Endodermal cell (in vitro differentiated cells): Measurements from ENCODE around the gene GJC1. TPM values are rescaled to one million over a fixed set of nuclear protein-coding genes. Genes with fewer than 3 reads are reported as not detected.

ENCODE experiments used
- DNase-seq: peaks from one replicate; pipeline ENCODE4 v3.0.0-alpha.2; 2017
- H3K27ac ChIP-seq: 2 replicates; pipeline ENCODE4 v1.5.1; 2013; ENCODE audit warnings: mild to moderate bottlenecking, low read depth, low read length, moderate library complexity
- H3K27me3 ChIP-seq: 2 replicates; pipeline ENCODE4 v1.6.1; 2013; ENCODE audit warnings: mild to moderate bottlenecking, low read length, moderate library complexity; ENCODE audit not compliant: insufficient read depth, control insufficient read depth, poor library complexity, severe bottlenecking
- H3K36me3 ChIP-seq: 2 replicates; pipeline ENCODE4 v1.7.0; 2013; ENCODE audit warnings: mild to moderate bottlenecking, low read length, moderate library complexity; ENCODE audit not compliant: control insufficient read depth, insufficient read depth
- H3K4me1 ChIP-seq: one replicate; pipeline ENCODE4 v1.7.0; 2013; ENCODE audit warnings: low read length; ENCODE audit not compliant: control insufficient read depth, insufficient read depth
- H3K4me3 ChIP-seq: 2 replicates; pipeline ENCODE4 v1.5.1; 2013; ENCODE audit warnings: mild to moderate bottlenecking, low read length, moderate library complexity
- H3K9ac ChIP-seq: 2 replicates; pipeline ENCODE4 v1.6.1; 2013; ENCODE audit warnings: mild to moderate bottlenecking, low read length, moderate library complexity; ENCODE audit not compliant: poor library complexity, severe bottlenecking; ENCODE audit errors: extremely low read depth
- H3K9me3 ChIP-seq: 2 replicates; pipeline ENCODE4 v1.6.1; 2013; ENCODE audit warnings: mild to moderate bottlenecking, low read length, moderate library complexity; ENCODE audit not compliant: control insufficient read depth
- H3K27ac Mint-ChIP-seq: 2 replicates; pipeline ENCODE4 v1.8.0; 2020; ENCODE audit warnings: mixed read lengths
- H3K27me3 Mint-ChIP-seq: 2 replicates; pipeline ENCODE4 v1.8.0; 2021; ENCODE audit warnings: mild to moderate bottlenecking, mixed read lengths; ENCODE audit not compliant: insufficient read depth
- H3K36me3 Mint-ChIP-seq: 2 replicates; pipeline ENCODE4 v1.8.0; 2020; ENCODE audit warnings: low read depth, mixed read lengths
- H3K4me1 Mint-ChIP-seq: 2 replicates; pipeline ENCODE4 v1.8.0; 2020; ENCODE audit warnings: mixed read lengths
- H3K4me3 Mint-ChIP-seq: 2 replicates; pipeline ENCODE4 v1.8.0; 2020; ENCODE audit warnings: mild to moderate bottlenecking, moderate library complexity, mixed read lengths
- H3K9me3 Mint-ChIP-seq: 2 replicates; pipeline ENCODE4 v1.8.0; 2020; ENCODE audit warnings: mild to moderate bottlenecking, mixed read lengths
- WGBS, 2 experiments: methylation state at CpG; one replicate each; pipeline versions ENCODE4 v1.1.5 to v1.1.7; 2013; ENCODE audit warnings: missing lambda C conversion rate in 2 of 2, mixed read lengths in 1 of 2; ENCODE audit not compliant: insufficient coverage in 1 of 2, insufficient read length in 1 of 2; 5-methylcytosine and 5-hydroxymethylcytosine counted together
- total RNA-seq, 2 donors: library from RNA; stranded (reverse); fragmentation: NEBNext Ultra II Directional in 1 of 2; extraction: Animal tissue kit (Norgen Biotek cat#: 25700) in 1 of 2; gene quantifications; 2 replicates in 1 of 2; 3 replicates in 1 of 2; pipeline ENCODE4 v1.2.1, GENCODE V29; 2021
- TF ChIP-seq, protein P1 (sequence below): fragments of 200-600 bp; sonication (generic); conservative IDR thresholded peaks from 2 replicates; pipeline ENCODE4 v1.5.0; 2021; ENCODE audit warnings: antibody characterized with exemption, mild to moderate bottlenecking

GJC1 gene
- total RNA-seq, 2 donors from 2014 or later = 81.9 to 108 TPM

DNA sequence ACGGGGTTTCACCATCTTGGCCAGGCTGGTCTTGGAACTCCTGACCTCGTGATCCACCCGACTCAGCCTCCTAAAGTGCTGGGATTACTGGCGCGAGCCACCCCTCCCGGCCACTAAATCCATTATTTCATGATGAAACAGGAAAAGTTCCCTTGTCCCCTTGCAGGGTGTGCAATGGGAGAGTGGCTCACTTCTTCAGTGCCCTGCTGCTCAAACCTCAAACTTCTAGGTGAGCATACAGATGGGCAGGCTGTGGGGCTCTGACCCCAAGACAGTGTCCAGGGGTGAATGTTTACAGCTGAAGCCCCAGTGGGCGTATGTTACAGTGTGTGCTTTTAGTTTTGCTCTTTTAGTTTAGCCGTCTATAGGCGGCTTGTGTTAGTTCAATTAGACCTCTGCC lies 34.7 kb downstream of the GJC1 start:
- Histone ChIP-seq H3K27ac (peak overlapping the region; percentile 58), H3K4me1 (no peaks in the 10 kb centered on the region), H3K4me3 (no peak overlapping the region), H3K9me3 (no peaks in the 10 kb centered on the region), H3K9ac (no peak overlapping the region), H3K36me3 (peaks cover 30% of the 10 kb centered on the region), H3K27me3 (no peaks in the 10 kb centered on the region)
- peaks cover 17% of the 10 kb centered on the region for H3K36me3 Mint-ChIP-seq
- peak; percentile 59 for DNase-seq
- TF ChIP-seq, protein P1, sequence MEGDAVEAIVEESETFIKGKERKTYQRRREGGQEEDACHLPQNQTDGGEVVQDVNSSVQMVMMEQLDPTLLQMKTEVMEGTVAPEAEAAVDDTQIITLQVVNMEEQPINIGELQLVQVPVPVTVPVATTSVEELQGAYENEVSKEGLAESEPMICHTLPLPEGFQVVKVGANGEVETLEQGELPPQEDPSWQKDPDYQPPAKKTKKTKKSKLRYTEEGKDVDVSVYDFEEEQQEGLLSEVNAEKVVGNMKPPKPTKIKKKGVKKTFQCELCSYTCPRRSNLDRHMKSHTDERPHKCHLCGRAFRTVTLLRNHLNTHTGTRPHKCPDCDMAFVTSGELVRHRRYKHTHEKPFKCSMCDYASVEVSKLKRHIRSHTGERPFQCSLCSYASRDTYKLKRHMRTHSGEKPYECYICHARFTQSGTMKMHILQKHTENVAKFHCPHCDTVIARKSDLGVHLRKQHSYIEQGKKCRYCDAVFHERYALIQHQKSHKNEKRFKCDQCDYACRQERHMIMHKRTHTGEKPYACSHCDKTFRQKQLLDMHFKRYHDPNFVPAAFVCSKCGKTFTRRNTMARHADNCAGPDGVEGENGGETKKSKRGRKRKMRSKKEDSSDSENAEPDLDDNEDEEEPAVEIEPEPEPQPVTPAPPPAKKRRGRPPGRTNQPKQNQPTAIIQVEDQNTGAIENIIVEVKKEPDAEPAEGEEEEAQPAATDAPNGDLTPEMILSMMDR = no peak
- no peaks in the 10 kb centered on the region for H3K27me3 Mint-ChIP-seq
- WGBS, 2 experiments = 89 to 94% methylated on average over 7 to 9 of the region's 9 CpGs
- H3K27ac Mint-ChIP-seq = peak overlapping the region; percentile 58
- H3K9me3 Mint-ChIP-seq = no peaks in the 10 kb centered on the region
- H3K4me3 Mint-ChIP-seq = no peak overlapping the region
- H3K4me1 Mint-ChIP-seq = peaks cover 7% of the 10 kb centered on the region

DNA sequence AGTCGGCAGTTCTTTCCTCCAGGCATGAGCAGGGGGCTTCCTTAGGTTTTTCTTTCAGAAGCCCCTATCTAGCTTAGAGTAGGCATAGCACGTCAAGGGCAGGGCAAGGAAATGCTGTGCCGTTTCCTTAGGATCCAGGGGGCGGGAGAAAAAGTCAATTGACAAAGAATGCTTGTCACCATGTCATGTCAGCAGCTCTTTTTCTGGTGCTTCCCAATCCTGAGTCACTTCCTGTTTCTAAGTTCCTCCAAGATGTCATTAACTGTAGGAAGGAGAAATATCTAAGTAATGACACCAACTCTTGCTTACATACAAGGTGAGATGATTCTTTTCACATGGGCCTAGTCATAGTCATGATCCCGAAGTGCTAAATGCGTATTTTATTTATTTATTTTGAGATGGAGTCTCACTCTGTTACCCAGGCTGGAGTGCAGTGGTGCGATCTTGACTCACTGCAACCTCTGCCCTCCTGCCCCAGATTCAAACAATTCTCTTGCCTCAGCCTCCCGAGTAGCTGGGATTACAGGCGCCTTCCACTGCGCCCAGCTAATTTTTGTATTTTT lies 35.2 kb downstream of the GJC1 start:
- Mint-ChIP-seq H3K27me3 (no peaks in the 10 kb centered on the region), H3K4me3 (no peak overlapping the region), H3K4me1 (peaks cover 7% of the 10 kb centered on the region), H3K9me3 (no peaks in the 10 kb centered on the region), H3K27ac (peak overlapping the region; percentile 58), H3K36me3 (peaks cover 14% of the 10 kb centered on the region)
- Histone ChIP-seq H3K9me3 (no peaks in the 10 kb centered on the region), H3K9ac (no peak overlapping the region), H3K27me3 (no peaks in the 10 kb centered on the region), H3K4me3 (no peak overlapping the region), H3K36me3 (peaks cover 25% of the 10 kb centered on the region), H3K4me1 (no peaks in the 10 kb centered on the region), H3K27ac (peak overlapping the region; percentile 87)
- DNase-seq = peak; percentile 73
- TF ChIP-seq, protein P1 = no peak
- 77 to 83% methylated on average over 9 of the region's 10 CpGs for WGBS, 2 experiments

DNA sequence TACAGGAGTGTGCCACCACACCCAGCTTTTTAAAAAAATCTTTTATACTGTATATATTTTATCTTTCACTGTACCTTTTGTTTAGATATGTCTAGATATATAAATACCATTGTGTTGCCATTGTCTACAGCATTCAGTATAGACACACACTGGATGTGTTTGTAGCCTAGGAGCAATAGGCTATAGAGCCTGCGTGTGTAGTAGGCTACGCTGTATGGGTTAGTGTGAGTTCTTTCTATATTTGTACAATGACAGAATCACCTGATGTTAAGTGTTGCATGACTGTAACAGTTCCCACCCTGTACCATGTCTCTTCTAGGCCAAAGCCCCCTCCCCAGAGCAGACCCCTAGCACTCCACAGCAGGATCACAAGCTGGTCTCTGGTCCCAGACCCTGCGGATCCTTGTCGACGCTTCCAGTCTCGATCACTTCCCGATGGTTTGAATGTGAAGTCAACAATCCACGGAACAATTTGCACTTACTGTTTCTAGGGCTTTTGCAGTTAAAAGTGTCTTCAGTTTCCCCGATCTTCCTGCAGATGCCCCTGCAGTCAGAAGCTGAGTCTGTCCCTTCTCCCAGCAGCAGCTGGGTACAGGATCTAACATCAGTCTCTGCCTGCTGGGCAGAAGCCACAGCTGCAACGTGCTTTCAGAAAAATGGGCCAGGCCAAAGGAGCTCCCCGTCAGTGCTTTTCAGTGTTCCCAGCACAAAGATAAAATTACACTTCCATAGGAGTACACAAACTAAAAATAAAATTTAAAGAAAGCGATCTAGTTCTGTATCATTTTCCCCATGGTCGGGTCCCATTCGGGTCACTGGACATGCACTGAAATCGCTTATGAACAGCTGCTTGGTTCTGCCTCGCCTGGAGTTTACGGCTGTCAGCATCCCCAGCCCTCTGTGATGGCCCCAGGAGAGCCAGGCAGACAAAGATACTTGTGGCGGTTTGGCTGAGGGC lies 35.9 kb downstream of the GJC1 start:
- H3K9ac ChIP-seq = no peak overlapping the region
- H3K4me3 Mint-ChIP-seq = no peak overlapping the region
- peak overlapping the region; percentile 58 for H3K27ac Mint-ChIP-seq
- no peaks in the 10 kb centered on the region for H3K27me3 Mint-ChIP-seq
- peaks cover 7% of the 10 kb centered on the region for H3K4me1 Mint-ChIP-seq
- TF ChIP-seq, protein P1 = no peak
- peaks cover 17% of the 10 kb centered on the region for H3K36me3 ChIP-seq
- H3K9me3 ChIP-seq = no peaks in the 10 kb centered on the region
- H3K27me3 ChIP-seq = no peaks in the 10 kb centered on the region
- DNase-seq = peak; percentile 56
- no peak overlapping the region for H3K4me3 ChIP-seq
- H3K27ac ChIP-seq = peak overlapping the region; percentile 87
- no peaks in the 10 kb centered on the region for H3K9me3 Mint-ChIP-seq
- H3K4me1 ChIP-seq = no peaks in the 10 kb centered on the region
- 91% methylated on average over 10 to 18 of the region's 18 CpGs for WGBS, 2 experiments
- peaks cover 8% of the 10 kb centered on the region for H3K36me3 Mint-ChIP-seq
